GM21825 (cell line): ENCODE measurements around the gene RFWD3.

Experiments used
- ATAC-seq: cut with Tn5 transposase; IDR thresholded peaks from one replicate; pipeline ENCODE4 v1.9.1; 2021; ENCODE audit warnings: mild to moderate bottlenecking, moderate library complexity; ENCODE audit not compliant: unreplicated experiment

The RFWD3 gene

GRCh38 chr16:74623214-74623838 lies 43.4 kb downstream of the RFWD3 start:
- ATAC-seq: no peak

GRCh38 chr16:74622005-74622404 lies 44.7 kb downstream of the RFWD3 start:
- ATAC-seq: no peak

GRCh38 chr16:74617206-74617788 lies 49.4 kb downstream of the RFWD3 start:
- ATAC-seq: no peak

- no peak for ATAC-seq
These were observed 55.0 kb downstream of the RFWD3 start for GRCh38 chr16:74611721-74612120.

DNA sequence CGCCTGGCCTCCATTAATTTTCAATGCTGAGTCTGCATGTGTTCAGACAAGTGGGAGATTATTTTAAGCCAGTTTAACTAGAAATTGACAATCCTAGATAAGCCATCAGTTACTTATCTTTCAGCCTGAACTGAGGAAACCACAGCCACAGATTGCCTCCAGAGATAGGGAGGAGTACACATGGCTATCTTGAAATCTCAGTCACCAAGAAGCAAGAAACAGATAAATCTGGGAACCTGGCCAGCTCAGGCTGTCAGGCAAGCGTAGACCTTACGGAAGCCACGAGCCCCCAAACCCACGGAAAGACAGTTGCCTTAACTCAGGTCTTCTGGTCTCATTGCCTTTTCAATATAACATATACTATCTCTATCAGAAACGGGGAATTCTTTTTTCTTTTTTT lies 57.7 kb downstream of the RFWD3 start:
- no peak for ATAC-seq

DNA sequence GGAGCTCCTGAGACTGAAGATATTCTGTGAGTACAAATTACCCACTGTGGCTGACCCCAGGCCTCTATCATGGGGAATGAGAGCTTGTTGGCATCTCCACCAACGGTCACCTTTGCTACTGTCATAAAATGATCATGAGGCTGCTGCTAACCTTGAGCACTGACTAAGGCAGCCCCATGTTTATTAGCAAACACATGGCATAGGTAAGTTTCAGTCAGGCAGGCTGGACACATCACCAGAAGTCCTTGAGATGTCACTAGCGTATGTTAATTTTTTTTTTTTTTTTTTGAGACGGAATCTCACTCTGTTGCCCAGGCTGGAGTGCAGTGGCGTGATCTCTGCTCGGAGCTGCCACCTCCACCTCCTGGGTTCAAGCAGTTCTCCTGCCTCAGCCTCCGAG lies 58.3 kb downstream of the RFWD3 start:
- no peak for ATAC-seq

- no peak for ATAC-seq
These were observed 58.7 kb downstream of the RFWD3 start for GRCh38 chr16:74607962-74608356.

DNA sequence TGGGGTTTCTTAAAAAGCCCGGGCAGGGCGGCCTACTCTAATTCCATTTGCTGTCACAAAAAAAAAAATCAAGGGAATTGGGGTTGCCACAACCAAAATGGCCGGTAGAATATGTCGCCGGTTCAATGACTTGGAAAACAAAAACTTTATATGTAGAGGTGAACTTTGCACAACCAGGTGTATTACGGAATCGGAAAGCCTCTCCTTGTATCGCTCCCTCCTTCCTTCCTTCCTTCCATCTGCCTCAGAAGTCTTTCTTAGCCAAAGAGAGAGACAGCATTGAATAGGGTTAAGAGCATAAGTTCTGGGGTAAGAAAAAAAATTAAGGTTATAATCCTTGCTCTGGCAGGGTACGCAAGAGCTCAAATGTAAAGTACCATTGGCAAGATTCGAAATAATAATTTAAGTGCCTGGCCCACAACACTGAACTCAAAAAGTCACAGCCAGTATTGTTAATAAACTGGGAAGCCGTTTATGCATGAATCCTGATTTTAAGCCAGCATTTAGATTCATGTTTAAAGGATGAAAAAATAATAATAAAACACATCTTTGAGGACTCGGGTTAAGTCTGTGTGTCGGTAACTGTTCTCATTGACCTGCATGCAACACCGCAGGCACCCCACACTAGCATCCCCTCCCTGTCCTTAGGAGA lies 59.2 kb downstream of the RFWD3 start:
- no peak for ATAC-seq

GRCh38 chr16:74606521-74607309 lies 60.0 kb downstream of the RFWD3 start, which contains the start of gene GLG1:
Gene GLG1 (minus strand): TSS chr16:74607114. CDS start chr16:74607094, 20 bp downstream.
- peak; percentile 97 for ATAC-seq

- ATAC-seq: peak; percentile 15
These were observed 60.7 kb downstream of the RFWD3 start for GRCh38 chr16:74605746-74606520.

DNA sequence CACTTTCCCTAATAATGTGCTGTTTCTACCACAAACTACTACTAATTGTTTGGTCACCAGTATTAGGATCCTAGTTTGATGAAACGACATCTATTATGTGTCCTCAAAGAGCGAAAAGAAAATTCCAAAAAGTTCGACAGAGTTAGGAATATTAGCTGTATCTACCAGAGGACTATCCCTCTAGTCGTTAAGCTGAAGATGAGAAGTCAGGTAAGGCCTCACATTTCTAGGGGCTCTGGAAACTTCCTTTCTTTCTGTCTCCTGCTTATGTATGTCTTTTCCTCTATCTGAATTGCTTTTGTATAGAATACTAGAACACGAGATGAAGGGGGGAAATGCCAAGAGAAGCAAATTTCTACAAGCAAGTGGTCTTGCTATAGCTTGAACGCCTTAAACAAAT lies 61.3 kb downstream of the RFWD3 start:
- no peak for ATAC-seq

DNA sequence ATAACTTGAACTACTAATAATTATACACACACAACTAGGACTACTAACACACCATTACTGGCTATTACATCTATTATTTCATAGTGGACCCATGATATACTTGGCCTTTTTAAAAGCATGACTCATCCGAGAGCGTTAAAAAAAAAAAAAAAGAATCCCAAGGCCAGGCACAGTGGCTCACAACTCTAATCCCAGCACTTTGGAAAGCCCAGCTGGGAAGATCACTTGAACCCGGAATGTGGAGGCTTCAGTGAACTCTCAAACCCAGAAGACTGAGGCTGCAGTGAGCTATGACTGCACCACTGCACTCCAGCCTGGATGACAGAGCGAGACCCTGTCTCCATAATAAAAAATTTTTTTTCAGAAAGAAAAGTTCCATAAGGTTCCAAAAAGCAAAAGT lies 62.8 kb downstream of the RFWD3 start:
- no peak for ATAC-seq

DNA sequence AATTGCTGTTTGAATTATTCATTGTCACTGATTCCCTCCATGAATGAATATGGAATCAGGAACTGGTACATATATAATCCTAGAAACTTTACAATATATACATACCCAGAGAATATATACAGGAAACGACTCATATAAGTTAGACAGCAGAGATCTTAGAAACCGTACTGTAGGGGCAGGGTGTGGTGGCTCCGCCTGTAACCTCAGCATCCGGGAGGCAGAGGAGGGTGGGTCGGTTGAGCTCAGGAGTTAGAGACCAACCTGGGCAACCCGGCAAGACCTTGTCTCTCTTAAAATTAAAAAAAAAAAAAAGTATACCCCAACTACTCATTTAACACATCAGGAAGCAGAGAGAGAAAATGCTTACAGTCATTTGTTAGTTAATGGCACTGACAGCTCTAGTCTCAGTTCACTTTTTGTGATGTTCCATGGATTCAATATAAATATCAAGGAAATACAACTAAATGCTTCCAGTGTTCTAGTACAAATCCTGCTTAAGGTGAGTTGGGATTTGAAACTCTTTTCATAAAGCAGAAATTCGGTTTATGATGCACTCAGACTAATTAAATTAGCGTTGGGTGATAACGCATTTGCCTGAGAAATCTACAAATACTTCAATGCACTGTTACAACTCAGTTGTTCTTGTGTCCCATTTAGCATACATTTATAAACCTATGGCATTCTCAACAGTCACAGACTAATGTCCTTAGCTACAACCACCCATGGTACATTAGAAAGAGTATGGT lies 65.4 kb downstream of the RFWD3 start:
- peak; percentile 79 for ATAC-seq

- no peak for ATAC-seq
These were observed 70.1 kb downstream of the RFWD3 start for GRCh38 chr16:74596586-74596985.

DNA sequence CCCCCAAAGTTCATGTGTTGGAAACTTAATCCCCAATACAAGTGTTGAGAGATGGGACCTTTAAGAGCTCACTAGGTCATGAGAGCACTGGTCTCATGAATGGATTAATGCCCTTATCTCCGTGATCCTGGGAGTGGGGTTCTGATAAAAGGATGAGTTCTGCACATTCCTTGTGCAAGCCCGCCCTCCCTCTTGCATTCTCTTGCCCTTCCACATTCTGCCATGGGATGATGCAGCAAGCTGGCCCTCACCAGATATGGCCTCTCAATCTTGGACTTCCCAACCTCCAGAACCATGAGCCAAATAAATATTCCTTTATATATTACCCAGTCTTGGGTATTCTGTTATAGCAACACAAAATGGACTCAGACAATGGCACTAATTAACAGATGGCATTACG lies 73.8 kb downstream of the RFWD3 start:
- no peak for ATAC-seq

DNA sequence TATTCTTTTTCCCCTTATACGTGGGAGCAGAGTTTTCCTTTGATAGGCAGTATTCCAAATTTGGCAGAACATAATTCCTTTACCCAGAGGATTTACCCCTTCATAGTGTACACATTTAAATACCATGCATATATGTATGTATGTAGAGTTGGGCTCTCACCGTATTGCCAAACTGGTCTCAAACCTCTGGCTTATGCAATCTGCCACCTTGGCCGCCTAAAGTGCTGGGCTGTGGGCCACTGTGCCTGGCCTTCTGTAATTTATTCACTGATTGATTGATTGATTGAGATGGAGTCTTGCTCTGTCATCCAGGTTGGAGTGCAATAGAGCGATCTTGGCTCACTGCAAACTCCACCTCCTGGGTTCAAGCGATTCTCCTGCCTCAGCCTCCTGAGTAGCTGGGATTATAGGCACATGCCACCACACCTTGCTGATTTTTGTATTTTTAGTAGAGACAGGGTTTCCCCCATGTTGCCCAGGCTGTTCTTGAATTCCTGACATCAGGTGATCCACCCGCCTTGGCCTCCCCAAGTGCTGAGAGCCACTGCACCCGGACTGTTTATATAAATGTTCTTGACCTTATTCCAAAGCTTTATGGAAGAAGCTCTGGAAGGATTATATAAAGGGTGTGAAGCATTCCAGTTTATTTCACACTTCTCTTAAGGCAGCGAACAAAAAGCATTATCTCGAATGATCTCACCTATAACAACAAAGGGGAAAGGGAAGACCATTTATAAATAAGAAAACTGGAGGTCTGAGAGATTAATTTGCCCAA lies 74.6 kb downstream of the RFWD3 start:
- no peak for ATAC-seq

GRCh38 chr16:74586948-74587347 lies 79.7 kb downstream of the RFWD3 start:
- no peak for ATAC-seq

GRCh38 chr16:74585846-74586443 lies 80.7 kb downstream of the RFWD3 start:
- no peak for ATAC-seq
